A549 (cell line): ENCODE data around the gene CETN3.

Experiments
- CBX2 ChIP-seq: fragments of 200-600 bp; sonication (generic); IDR thresholded peaks from 2 replicates; pipeline ENCODE4 v1.6.1; 2016; ENCODE audit warnings: low read depth, mild to moderate bottlenecking, borderline replicate concordance
- CTCF ChIP-seq: fragments of >200 bp; sonication (Bioruptor Twin); formaldehyde crosslinking; IDR thresholded peaks from 3 replicates; pipeline ENCODE4 v1.5.1; 2016
- FOSL2 ChIP-seq, 2 experiments: fragments of 450-650 bp in 1 of 2; fragments of >200 bp in 1 of 2; sonication (Bioruptor Twin) in 1 of 2; formaldehyde crosslinking; IDR thresholded peaks; 2 replicates each; pipeline versions ENCODE4 v1.5.0 to v1.6.1; 2016 to 2020; ENCODE audit warnings: mild to moderate bottlenecking in 1 of 2, moderate library complexity in 1 of 2
- HOXA7 ChIP-seq: fragments of 250-450 bp; sonication (Bioruptor Pico); IDR thresholded peaks from 2 replicates; pipeline ENCODE4 v1.5.0; 2020; ENCODE audit warnings: mild to moderate bottlenecking, moderate library complexity
- JUN ChIP-seq, 2 experiments: fragments of >200 bp; sonication (Bioruptor Twin); formaldehyde crosslinking; IDR thresholded peaks; 2 replicates in 1 of 2; 3 replicates in 1 of 2; pipeline ENCODE4 v1.6.1; 2016 to 2017
- MYC ChIP-seq: IDR thresholded peaks from 2 replicates; pipeline ENCODE4 v1.6.1; 2012; ENCODE audit warnings: mild to moderate bottlenecking, inconsistent platforms, low read length, improper control_type of control experiment, borderline replicate concordance
- NR3C1 ChIP-seq: fragments of >200 bp; sonication (Bioruptor Twin); formaldehyde crosslinking; IDR thresholded peaks from 3 replicates; pipeline ENCODE4 v1.6.1; 2017
- POLR2A ChIP-seq: IDR thresholded peaks from 2 replicates; pipeline ENCODE4 v1.6.1; 2012; ENCODE audit warnings: mild to moderate bottlenecking, low read length
- POLR2AphosphoS2 ChIP-seq: conservative IDR thresholded peaks from 2 replicates; pipeline ENCODE4 v1.6.1; 2012; ENCODE audit warnings: low read length, improper control_type of control experiment, inconsistent platforms
- SMC3 ChIP-seq: fragments of >200 bp; sonication (Bioruptor Twin); formaldehyde crosslinking; IDR thresholded peaks from 3 replicates; pipeline ENCODE4 v1.6.1; 2018; ENCODE audit warnings: inconsistent platforms
- SREBF2 ChIP-seq: fragments of 450-650 bp; IDR thresholded peaks from 2 replicates; pipeline ENCODE4 v1.6.1; 2014; ENCODE audit warnings: mild to moderate bottlenecking, moderate library complexity
- USF2 ChIP-seq: fragments of 450-650 bp; IDR thresholded peaks from 2 replicates; pipeline ENCODE4 v1.6.1; 2014; ENCODE audit warnings: antibody characterized with exemption
- ZFP36 ChIP-seq: fragments of 450-650 bp; IDR thresholded peaks from 2 replicates; pipeline ENCODE4 v1.6.1; 2014; ENCODE audit warnings: borderline replicate concordance; ENCODE audit not compliant: partially characterized antibody
- TF ChIP-seq, protein P1 (sequence below): IDR thresholded peaks from 2 replicates; pipeline ENCODE4 v1.6.1; 2012

- no peak for TF ChIP-seq POLR2AphosphoS2
- TF ChIP-seq, protein P1, sequence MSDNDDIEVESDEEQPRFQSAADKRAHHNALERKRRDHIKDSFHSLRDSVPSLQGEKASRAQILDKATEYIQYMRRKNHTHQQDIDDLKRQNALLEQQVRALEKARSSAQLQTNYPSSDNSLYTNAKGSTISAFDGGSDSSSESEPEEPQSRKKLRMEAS = no peak
- TF ChIP-seq MYC = no peak
- no peak for TF ChIP-seq CBX2
- no peak for TF ChIP-seq CTCF
- TF ChIP-seq ZFP36 = no peak
- no peak for TF ChIP-seq FOSL2 (IDR thresholded peaks at IDR 0.05)
- no peak for TF ChIP-seq FOSL2 (CRISPR knock-in tag; IDR thresholded peaks at IDR 0.05)
- no peak for TF ChIP-seq SMC3
- TF ChIP-seq SREBF2 = no peak
- TF ChIP-seq JUN (IDR thresholded peaks at IDR 0.05) = no peak
- no peak for TF ChIP-seq HOXA7 (CRISPR knock-in tag)
- TF ChIP-seq USF2 = no peak
- TF ChIP-seq POLR2A = no peak
- TF ChIP-seq NR3C1 = no peak
These were observed 52.9 kb downstream of the CETN3 start for GRCh38 chr5:90356622-90357021.
